IMR-90 (cell line): ENCODE data around the gene ADAMTSL1. TPM values are rescaled to one million over a fixed set of nuclear protein-coding genes. Genes with fewer than 3 reads are reported as not detected.

Experiments used
- ATAC-seq: fragments of 200-7000 bp; cut with Tn5 transposase; 2 replicates; pipeline ENCODE4 v1.9.1; 2020; ENCODE audit warnings: low read depth, mild to moderate bottlenecking, moderate library complexity
- BruUV-seq: library from RNA; stranded (reverse); fragments of 400-500 nt; replicated peaks from 2 replicates; lab custom pipeline; 2021; lab: Mats Ljungman, UMichigan
- CTCF ChIA-PET: fragments of 300-600 bp; formaldehyde crosslinking; extraction: SDS; loops from one replicate; lab custom pipeline; 2021; ENCODE audit warnings: antibody characterized with exemption; lab: Yijun Ruan, JAX
- POLR2A ChIA-PET: fragments of 300-600 bp; sonication (Branson Sonifier 250); formaldehyde crosslinking; loops from one replicate; lab custom pipeline; 2022; ENCODE audit warnings: antibody characterized with exemption; ENCODE audit not compliant: unreplicated experiment; lab: Charles Lee
- DNase-seq: peaks from one replicate; pipeline ENCODE4 v3.0.0; 2013
- H2AFZ ChIP-seq: replicated peaks from 2 replicates; pipeline ENCODE3; 2013; ENCODE audit warnings: low read length, mild to moderate bottlenecking; ENCODE audit not compliant: poor library complexity
- H2AK5ac ChIP-seq: 2 replicates; pipeline ENCODE4 v1.6.1; 2013; ENCODE audit warnings: low read depth, low read length, inconsistent platforms
- H2AK9ac ChIP-seq: replicated peaks from 2 replicates; pipeline ENCODE3; 2013; ENCODE audit warnings: mild to moderate bottlenecking, low read depth, low read length, moderate library complexity; ENCODE audit not compliant: poor library complexity
- H2BK120ac ChIP-seq: 2 replicates; pipeline ENCODE4 v1.6.1; 2013; ENCODE audit warnings: low read depth, low read length, inconsistent platforms
- H2BK15ac ChIP-seq: 3 replicates; pipeline ENCODE4 v1.6.1; 2013; ENCODE audit warnings: low read depth, low read length, inconsistent platforms
- H2BK20ac ChIP-seq: 2 replicates; pipeline ENCODE4 v1.6.1; 2013; ENCODE audit warnings: low read depth, mild to moderate bottlenecking, inconsistent platforms, low read length, moderate library complexity
- H2BK5ac ChIP-seq: 2 replicates; pipeline ENCODE4 v1.6.1; 2013; ENCODE audit warnings: mild to moderate bottlenecking, low read depth, low read length, inconsistent platforms; ENCODE audit not compliant: poor library complexity, severe bottlenecking
- H3K14ac ChIP-seq: replicated peaks from 2 replicates; pipeline ENCODE4 v1.6.1; 2013; ENCODE audit warnings: low read depth, low read length, inconsistent platforms
- H3K18ac ChIP-seq: 2 replicates; pipeline ENCODE4 v1.6.1; 2013; ENCODE audit warnings: low read depth, low read length, control low read depth
- H3K23ac ChIP-seq: 2 replicates; pipeline ENCODE4 v1.6.1; 2013; ENCODE audit warnings: low read depth, low read length, inconsistent platforms
- H3K27ac ChIP-seq: 2 replicates; pipeline ENCODE4 v1.5.1; 2013; ENCODE audit warnings: mild to moderate bottlenecking, control low read depth, low read length; ENCODE audit not compliant: insufficient read depth
- H3K27me3 ChIP-seq: 2 replicates; pipeline ENCODE4 v1.6.1; 2013; ENCODE audit warnings: low read length; ENCODE audit not compliant: control insufficient read depth, insufficient read depth
- H3K36me3 ChIP-seq: 2 replicates; pipeline ENCODE4 v1.6.1; 2013; ENCODE audit warnings: low read length, mixed read lengths; ENCODE audit not compliant: control insufficient read depth, insufficient read depth
- H3K4ac ChIP-seq: 2 replicates; pipeline ENCODE4 v1.6.1; 2013; ENCODE audit warnings: low read depth, low read length, inconsistent platforms
- H3K4me1 ChIP-seq: 2 replicates; pipeline ENCODE4 v1.6.1; 2013; ENCODE audit warnings: low read length, mixed read lengths; ENCODE audit not compliant: control insufficient read depth, insufficient read depth
- H3K4me2 ChIP-seq: 2 replicates; pipeline ENCODE4 v1.6.1; 2013; ENCODE audit warnings: low read depth, mild to moderate bottlenecking, control low read depth, low read length, moderate library complexity
- H3K4me3 ChIP-seq: 2 replicates; pipeline ENCODE4 v1.5.1; 2013; ENCODE audit warnings: low read depth, mild to moderate bottlenecking, control low read depth, low read length, moderate library complexity; ENCODE audit not compliant: insufficient read depth
- H3K56ac ChIP-seq: 2 replicates; pipeline ENCODE4 v1.6.1; 2013; ENCODE audit warnings: low read length, inconsistent platforms; ENCODE audit not compliant: insufficient read depth; ENCODE audit errors: extremely low read depth
- H3K79me1 ChIP-seq, 2 experiments: 2 replicates each; pipeline ENCODE4 v1.6.1; 2013; ENCODE audit warnings: low read length in 2 of 2, inconsistent platforms in 1 of 2, low read depth in 1 of 2
- H3K9ac ChIP-seq: 2 replicates; pipeline ENCODE4 v1.6.1; 2013; ENCODE audit warnings: low read depth, low read length, control low read depth
- H3K9me1 ChIP-seq: 2 replicates; pipeline ENCODE4 v1.6.1; 2013; ENCODE audit warnings: low read length, inconsistent platforms; ENCODE audit not compliant: insufficient read depth
- H3K9me3 ChIP-seq: 2 replicates; pipeline ENCODE4 v1.6.1; 2013; ENCODE audit warnings: low read length; ENCODE audit not compliant: control insufficient read depth, insufficient read depth
- H4K20me1 ChIP-seq: 2 replicates; pipeline ENCODE4 v1.6.1; 2013; ENCODE audit warnings: low read length, inconsistent platforms; ENCODE audit not compliant: insufficient read depth
- H4K5ac ChIP-seq: 2 replicates; pipeline ENCODE4 v1.6.1; 2013; ENCODE audit warnings: mild to moderate bottlenecking, low read depth, low read length, control low read depth
- H4K8ac ChIP-seq, 2 experiments: 2 replicates each; pipeline ENCODE4 v1.6.1; 2013; ENCODE audit warnings: low read depth in 2 of 2, low read length in 2 of 2, control low read depth in 1 of 2, inconsistent platforms in 1 of 2
- H4K91ac ChIP-seq: 2 replicates; pipeline ENCODE4 v1.6.1; 2013; ENCODE audit warnings: low read depth, low read length, inconsistent platforms; ENCODE audit not compliant: insufficient read depth
- CEBPB ChIP-seq: IDR thresholded peaks from 2 replicates; pipeline ENCODE4 v1.6.1; 2012; ENCODE audit warnings: low read depth, low read length, improper control_type of control experiment
- CTCF ChIP-seq: conservative IDR thresholded peaks from 2 replicates; pipeline ENCODE4 v1.5.1; 2012; ENCODE audit warnings: mild to moderate bottlenecking, low read depth, low read length, improper control_type of control experiment
- FOS ChIP-seq: fragments of 150-350 bp; IDR thresholded peaks from 2 replicates; pipeline ENCODE4 v1.6.1; 2016; ENCODE audit warnings: low read depth, low read length
- RAD21 ChIP-seq: IDR thresholded peaks from 2 replicates; pipeline ENCODE4 v1.6.1; 2012; ENCODE audit warnings: low read length, improper control_type of control experiment
- SMC3 ChIP-seq: fragments of 150-350 bp; IDR thresholded peaks from 2 replicates; pipeline ENCODE4 v1.6.1; 2016; ENCODE audit warnings: low read depth, mild to moderate bottlenecking, antibody characterized with exemption, low read length, moderate library complexity
- WGBS, 2 experiments: methylation state at CpG; one replicate each; pipeline versions ENCODE4 v1.1.5 to v1.1.7; 2013; ENCODE audit warnings: missing lambda C conversion rate in 2 of 2; ENCODE audit not compliant: insufficient read length in 1 of 2; ENCODE audit errors: extremely low coverage in 2 of 2; 5-methylcytosine and 5-hydroxymethylcytosine counted together
- dilution Hi-C: fragments of 300-500 bp; cut with HindIII; formaldehyde crosslinking; loops from one replicate; pipeline ENCODE4 v1.14.3; 2018; ENCODE audit warnings: low sequenced_read_pairs; ENCODE audit not compliant: unreplicated experiment
- in situ Hi-C: fragments of 300-500 bp; cut with MboI; formaldehyde crosslinking; loops from 3 replicates; pipeline ENCODE4 v1.14.3; 2019; ENCODE audit warnings: low sequenced_read_pairs, inconsistent platforms, mixed read lengths
- intact Hi-C: fragments of 100-400 bp; cut with micrococcal nuclease; formaldehyde crosslinking; loops from 2 replicates; pipeline ENCODE4 v1.10.0; 2022
- polyA plus RNA-seq, 3 experiments: library from polyadenylated mRNA; depleted of rRNA; stranded (reverse); fragments of >200 nt; gene quantifications; 2 replicates each; pipeline ENCODE4 v1.2.3, GENCODE V29; 2012; ENCODE audit warnings: low replicate concordance in 1 of 3
- total RNA-seq: library from RNA; depleted of rRNA; stranded (reverse); fragments of >200 nt; gene quantifications from 2 replicates; pipeline ENCODE4 v1.2.3, GENCODE V29; 2012
- TF ChIP-seq, protein P1 (sequence below): fragments of 150-350 bp; IDR thresholded peaks from 2 replicates; pipeline ENCODE4 v1.6.1; 2017; ENCODE audit warnings: mild to moderate bottlenecking, antibody characterized with exemption, low read length, low read depth

The ADAMTSL1 gene
- total and polyA plus RNA-seq, 2 of the 4 experiments (the other 2 are of a cell fraction): 38.2 to 62.2 TPM

DNA sequence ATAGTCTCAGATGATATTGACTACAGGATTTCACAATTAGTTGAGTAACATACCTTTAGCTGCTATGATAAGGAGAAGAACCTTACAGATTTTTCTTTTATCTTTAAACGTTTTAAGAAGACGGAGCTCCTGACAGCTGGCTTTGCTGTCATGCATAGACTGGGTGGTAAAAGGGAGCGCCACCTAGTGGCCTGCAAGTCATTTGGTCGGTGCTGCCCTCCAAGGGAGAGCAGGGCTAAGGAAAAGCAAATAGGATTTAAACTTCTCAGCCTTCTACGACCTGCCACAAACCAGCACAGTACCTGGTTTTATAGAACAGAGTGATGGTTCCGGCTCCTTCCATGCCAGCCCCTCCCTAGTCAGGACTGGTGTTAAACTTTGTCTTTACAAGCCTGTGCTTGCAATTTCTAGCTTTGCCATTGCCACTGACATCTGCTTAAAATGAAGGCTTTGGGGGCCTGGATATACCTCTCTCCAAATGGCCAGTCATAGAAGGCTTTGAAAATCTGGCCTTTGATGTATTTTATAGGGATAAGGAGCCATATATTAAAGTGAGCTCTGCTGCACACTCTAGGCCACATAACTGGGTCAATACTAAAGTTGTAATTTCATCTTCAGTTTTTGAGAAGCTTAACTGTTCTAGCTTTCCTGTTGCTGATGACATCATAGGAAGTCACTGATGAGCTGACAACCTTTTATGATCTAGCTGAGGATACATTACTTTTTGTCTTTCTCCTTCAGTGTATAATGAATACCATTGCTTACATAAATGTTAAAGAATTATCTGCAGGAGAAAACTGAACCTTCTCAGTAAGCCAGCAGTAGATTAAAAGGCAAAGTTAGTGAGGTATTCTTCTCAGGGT, 31.1 kb upstream of the ADAMTSL1 start:
- Histone ChIP-seq H4K8ac (peak overlapping the region in 1 of 2 experiments; percentile 32; a peak in 1 of 4 replicates), H3K9me1 (no peaks in the 10 kb centered on the region), H3K23ac (no peak overlapping the region), H4K5ac (no peak overlapping the region), H3K4ac (peak overlapping the region; percentile 26; the same call in 1 of the 2 replicates), H4K20me1 (no peaks in the 10 kb centered on the region), H3K9ac (no peak overlapping the region), H2AK9ac (peak overlapping the region; percentile 17), H3K4me3 (no peak overlapping the region), H2BK15ac (peak overlapping the region; percentile 22; the same call in 1 of the 3 replicates), H2AK5ac (no peak overlapping the region), H3K4me2 (no peak overlapping the region), H3K14ac (no peak overlapping the region; the same call in 1 of the 2 replicates), H2BK5ac (no peak overlapping the region), H3K27me3 (no peaks in the 10 kb centered on the region), H3K56ac (no peak overlapping the region), H4K91ac (no peak overlapping the region; the same call in 1 of the 2 replicates), H3K79me1 (no peaks in the 10 kb centered on the region), H3K27ac (no peak overlapping the region), H3K4me1 (peaks cover 10% of the 10 kb centered on the region), H2BK120ac (peak overlapping the region; percentile 66), H3K9me3 (no peaks in the 10 kb centered on the region), H3K18ac (no peak overlapping the region), H2BK20ac (peak overlapping the region; percentile 47; the same call in 1 of the 2 replicates), H2AFZ (peak overlapping the region; percentile 80), H3K36me3 (no peaks in the 10 kb centered on the region)
- dilution Hi-C loops (no loop called here), in situ Hi-C loops (loop anchor here (10.0 to 25.0 kb wide), 2 partner anchors 188 to 631 kb away; no protein-coding TSS in a partner anchor), intact Hi-C loops (loop anchor here (1.0 to 5.0 kb wide), 4 partner anchors 188 to 1014 kb away; no protein-coding TSS in a partner anchor)
- ATAC-seq: peak; percentile 71
- ChIA-PET CTCF (interaction anchor here (0.5 to 3.8 kb wide), 28 partner anchors 9 to 880 kb away, joined by 3 to 19 read pairs (median 4); no protein-coding TSS in a partner anchor), POLR2A (interaction anchor here (0.6 kb wide), 1 partner anchor 566 kb away, joined by 3 read pairs; no protein-coding TSS in a partner anchor)
- no CpG with 5 or more reads among the region's 6 CpGs for WGBS, 2 experiments
- BruUV-seq: no TSS peak
- DNase-seq: peak; percentile 87
- TF ChIP-seq, protein P1, sequence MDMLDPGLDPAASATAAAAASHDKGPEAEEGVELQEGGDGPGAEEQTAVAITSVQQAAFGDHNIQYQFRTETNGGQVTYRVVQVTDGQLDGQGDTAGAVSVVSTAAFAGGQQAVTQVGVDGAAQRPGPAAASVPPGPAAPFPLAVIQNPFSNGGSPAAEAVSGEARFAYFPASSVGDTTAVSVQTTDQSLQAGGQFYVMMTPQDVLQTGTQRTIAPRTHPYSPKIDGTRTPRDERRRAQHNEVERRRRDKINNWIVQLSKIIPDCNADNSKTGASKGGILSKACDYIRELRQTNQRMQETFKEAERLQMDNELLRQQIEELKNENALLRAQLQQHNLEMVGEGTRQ: no peak
- TF ChIP-seq CTCF (peak; percentile 92), FOS (no peak), RAD21 (peak; percentile 79), CEBPB (no peak), SMC3 (peak; percentile 85)
